Mammary epithelial cell (primary cell): ENCODE results near the gene PA2G4.

Experiments
- CTCF ChIP-seq, 2 donors: IDR thresholded peaks in 1 of 2; conservative IDR thresholded peaks in 1 of 2; 2 replicates each; pipeline ENCODE4 v1.5.1; 2011 to 2012; ENCODE audit warnings: inconsistent platforms in 2 of 2, low read length in 2 of 2, mild to moderate bottlenecking in 2 of 2, control low read depth in 1 of 2, low read depth in 1 of 2; ENCODE audit not compliant: insufficient read depth in 1 of 2; ENCODE audit errors: extremely low read depth in 1 of 2
- EZH2 ChIP-seq: IDR thresholded peaks from 2 replicates; pipeline ENCODE4 v1.6.1; 2012; ENCODE audit warnings: low read length, inconsistent platforms, borderline replicate concordance

DNA sequence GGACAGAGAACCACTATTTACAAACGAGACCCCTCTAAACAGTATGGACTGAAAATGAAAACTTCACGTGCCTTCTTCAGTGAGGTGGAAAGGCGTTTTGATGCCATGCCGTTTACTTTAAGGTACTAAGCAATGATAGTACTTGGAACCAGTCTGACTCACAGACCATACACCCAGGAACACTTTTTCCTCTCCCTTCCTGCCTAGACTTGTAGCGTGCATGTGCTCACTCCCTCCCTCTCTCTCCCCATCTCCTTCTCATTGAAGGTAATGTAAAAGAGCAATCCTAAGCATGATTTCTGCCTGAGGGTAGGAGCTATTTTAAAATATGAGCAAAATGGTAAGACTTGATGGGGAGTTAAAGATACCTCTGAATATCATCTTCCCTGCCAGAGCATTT lies 6.2 kb downstream of the PA2G4 start:
- TF ChIP-seq CTCF (conservative IDR thresholded peaks at IDR 0.05 in 1 of 2, IDR thresholded peaks at IDR 0.05 in 1 of 2; ENCODE audit: extremely low read depth in 1 of 2, insufficient read depth in 1 of 2, low read depth in 1 of 2, low read length in 2 of 2) (no peak), EZH2 (no peak)
